ENCODE measurements around the gene THAP7. TPM values are rescaled to one million over a fixed set of nuclear protein-coding genes. Genes with fewer than 3 reads are reported as not detected.
A peak's percentile ranks its signal among the peaks of the same experiment; 100 is the strongest.

The THAP7 gene
- total and polyA plus RNA-seq, 7 donors, result 19.9 to 59.4 (median 39.2) TPM

GRCh38 chr22:21003782-21004181, 1.9 kb upstream of the THAP7 start:
- H3K4me3 ChIP-seq, result no peak overlapping the region
- no peak for DNase-seq
- H3K9me3 ChIP-seq, result no peaks in the 10 kb centered on the region
- 34 to 75% methylated on average over 4 of the region's 4 CpGs for WGBS, 2 donors
- H3K27me3 ChIP-seq, result no peaks in the 10 kb centered on the region
- H3K36me3 ChIP-seq, result peaks cover 8 to 16% (median 11%) of the 10 kb centered on the region in 4 donors
- TF ChIP-seq CTCF (IDR thresholded peaks at IDR 0.05) (no peak), POLR2AphosphoS5 (IDR thresholded peaks at IDR 0.05) (no peak), POLR2A (IDR thresholded peaks at IDR 0.05) (no peak), EP300 (IDR thresholded peaks at IDR 0.05) (no peak)
- peak overlapping the region in 3 of 4 donors; percentile 96 to 99 (median 99) for H3K27ac ChIP-seq
- intact Hi-C loops (cut with DNase I), result loop anchor here (5.0 to 10.0 kb wide), 4 partner anchors 41 to 119 kb away; partner anchors contain the start of genes CRKL and LRRC74B
- peaks cover 0 to 39% (median 34%) of the 10 kb centered on the region in 4 donors for H3K4me1 ChIP-seq

GRCh38 chr22:21000987-21001600, 824 bp downstream of the THAP7 start:
- H3K36me3 ChIP-seq, result peaks cover 10 to 43% (median 15%) of the 10 kb centered on the region in 4 donors
- peak overlapping the region; percentile 52 to 92 (median 76) for H3K4me3 ChIP-seq
- H3K9me3 ChIP-seq, result no peaks in the 10 kb centered on the region
- TF ChIP-seq POLR2AphosphoS5 (IDR thresholded peaks at IDR 0.05) (no peak), POLR2A (IDR thresholded peaks at IDR 0.05) (no peak), EP300 (IDR thresholded peaks at IDR 0.05) (no peak), CTCF (IDR thresholded peaks at IDR 0.05) (no peak)
- H3K4me1 ChIP-seq, result peaks cover 0 to 39% (median 34%) of the 10 kb centered on the region in 4 donors
- DNase-seq, result no peak
- peak overlapping the region; percentile 96 to 99 (median 98) for H3K27ac ChIP-seq
- intact Hi-C loops (cut with DNase I), result loop anchor here (2.0 to 10.0 kb wide), 5 partner anchors 39 to 142 kb away; partner anchors contain the start of genes CRKL, LRRC74B, PI4KA and SNAP29
- WGBS, 2 donors, result 1 to 2% methylated on average over 26 of the region's 26 CpGs
- H3K27me3 ChIP-seq, result no peaks in the 10 kb centered on the region

- Histone ChIP-seq H3K36me3 (peaks cover 11 to 50% (median 16%) of the 10 kb centered on the region in 4 donors), H3K27ac (peak overlapping the region; percentile 96 to 99 (median 98)), H3K27me3 (no peaks in the 10 kb centered on the region), H3K4me3 (peak overlapping the region; percentile 52 to 92 (median 76)), H3K4me1 (peaks cover 0 to 39% (median 34%) of the 10 kb centered on the region in 4 donors), H3K9me3 (no peaks in the 10 kb centered on the region)
- DNase-seq, result no peak
- TF ChIP-seq EP300 (IDR thresholded peaks at IDR 0.05) (no peak), POLR2AphosphoS5 (IDR thresholded peaks at IDR 0.05) (no peak), CTCF (IDR thresholded peaks at IDR 0.05) (no peak)
- intact Hi-C loops (cut with DNase I), result loop anchor here (2.0 to 10.0 kb wide), 5 partner anchors 38 to 142 kb away; partner anchors contain the start of genes CRKL, LRRC74B, PI4KA and SNAP29
- 45 to 62% methylated on average over 22 of the region's 22 CpGs for WGBS, 2 donors
Measured at GRCh38 chr22:21000207-21000986, 1.5 kb downstream of the THAP7 start.

- TF ChIP-seq EP300 (IDR thresholded peaks at IDR 0.05) (no peak), POLR2AphosphoS5 (IDR thresholded peaks at IDR 0.05) (no peak), CTCF (IDR thresholded peaks at IDR 0.05) (no peak), POLR2A (IDR thresholded peaks at IDR 0.05) (no peak)
- H3K36me3 ChIP-seq, result peaks cover 11 to 56% (median 16%) of the 10 kb centered on the region in 4 donors
- intact Hi-C loops (cut with DNase I), result loop anchor here (2.0 to 10.0 kb wide), 5 partner anchors 37 to 141 kb away; partner anchors contain the start of genes CRKL, LRRC74B, PI4KA and SNAP29
- 93 to 94% methylated on average over 27 of the region's 27 CpGs for WGBS, 2 donors
- no peaks in the 10 kb centered on the region for H3K9me3 ChIP-seq
- peaks cover 0 to 39% (median 34%) of the 10 kb centered on the region in 4 donors for H3K4me1 ChIP-seq
- no peak overlapping the region for H3K4me3 ChIP-seq
- no peaks in the 10 kb centered on the region for H3K27me3 ChIP-seq
- H3K27ac ChIP-seq, result peak overlapping the region in 3 of 4 donors; percentile 96 to 99 (median 99)
- DNase-seq, result no peak
Measured at GRCh38 chr22:20999350-21000206, 2.3 kb downstream of the THAP7 start.
